Effector memory CD4-positive, alpha-beta T cell (primary cell): ENCODE measurements around the gene EFCAB8.
"Not testable (repeated sequence)": the region's sequence is repeated elsewhere in the genome, so short reads cannot be mapped to it uniquely, and the experiment has no call there.

ENCODE experiments used
- DNase-seq, 3 donors: peaks; one replicate each; pipeline ENCODE4 v3.0.0-alpha.2; 2020
- H3K27ac ChIP-seq: 2 replicates; pipeline ENCODE4 v1.7.0; 2013; ENCODE audit warnings: mild to moderate bottlenecking, low read length, moderate library complexity; ENCODE audit not compliant: insufficient read depth, poor library complexity, severe bottlenecking
- H3K27me3 ChIP-seq: replicated peaks from 2 replicates; pipeline ENCODE4 v1.7.0; 2013; ENCODE audit warnings: mild to moderate bottlenecking, low read length; ENCODE audit not compliant: insufficient read depth, control insufficient read depth, poor library complexity, severe bottlenecking
- H3K36me3 ChIP-seq: 2 replicates; pipeline ENCODE4 v1.7.0; 2013; ENCODE audit warnings: mild to moderate bottlenecking, low read length, moderate library complexity; ENCODE audit not compliant: control insufficient read depth, insufficient read depth
- H3K4me1 ChIP-seq: 2 replicates; pipeline ENCODE4 v1.7.0; 2013; ENCODE audit warnings: low read length, mild to moderate bottlenecking; ENCODE audit not compliant: control insufficient read depth, insufficient read depth, poor library complexity, severe bottlenecking
- H3K4me3 ChIP-seq: 2 replicates; pipeline ENCODE4 v1.7.0; 2013; ENCODE audit warnings: low read length, low read depth, mild to moderate bottlenecking; ENCODE audit not compliant: insufficient read depth, poor library complexity, severe bottlenecking
- H3K9me3 ChIP-seq: 2 replicates; pipeline ENCODE4 v1.7.0; 2013; ENCODE audit warnings: mild to moderate bottlenecking, low read length, moderate library complexity; ENCODE audit not compliant: control insufficient read depth

The EFCAB8 gene

GRCh38 chr20:32894026-32894483, 35.3 kb downstream of the EFCAB8 start:
- H3K4me3 ChIP-seq = no peak overlapping the region
- H3K4me1 ChIP-seq = no peaks in the 10 kb centered on the region
- no peak for DNase-seq
- no peaks in the 10 kb centered on the region for H3K9me3 ChIP-seq
- H3K27ac ChIP-seq = no peak overlapping the region
- no peaks in the 10 kb centered on the region for H3K27me3 ChIP-seq
- no peaks in the 10 kb centered on the region for H3K36me3 ChIP-seq

DNA sequence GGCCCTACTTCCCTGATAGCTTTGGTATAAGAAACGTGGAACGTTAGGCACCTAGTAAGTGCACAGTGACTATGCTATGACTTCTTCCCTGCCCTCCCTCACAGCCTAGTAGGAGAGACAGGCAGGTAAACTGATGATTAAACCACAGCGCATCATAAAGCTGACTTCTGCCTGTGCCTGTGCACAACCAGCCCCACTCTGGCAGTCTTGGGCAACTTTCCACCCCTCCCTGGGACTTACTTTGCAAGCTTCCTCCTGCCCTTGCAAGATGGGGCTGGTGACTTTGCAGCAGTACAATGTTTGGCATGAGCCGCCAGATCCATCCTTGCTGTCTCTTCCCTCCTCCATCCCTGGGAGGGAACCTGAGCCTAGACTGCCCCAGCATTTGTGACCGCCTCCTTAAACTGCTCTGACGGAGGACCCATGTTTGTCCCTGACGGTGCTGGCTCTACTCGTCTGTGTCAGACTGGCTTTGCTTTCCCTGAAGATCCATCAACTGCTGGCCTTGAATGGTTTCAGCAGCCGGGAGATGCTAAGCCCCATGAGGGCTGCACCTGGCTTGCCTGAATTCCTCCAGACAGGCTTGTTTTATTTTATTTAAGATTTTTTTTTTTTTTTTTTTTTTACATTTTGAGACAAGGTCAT, 36.1 kb downstream of the EFCAB8 start:
- no peaks in the 10 kb centered on the region for H3K4me1 ChIP-seq
- H3K36me3 ChIP-seq = no peaks in the 10 kb centered on the region
- no peak overlapping the region for H3K27ac ChIP-seq
- no peak overlapping the region for H3K4me3 ChIP-seq
- DNase-seq = no peak
- H3K27me3 ChIP-seq = no peaks in the 10 kb centered on the region
- no peaks in the 10 kb centered on the region for H3K9me3 ChIP-seq

GRCh38 chr20:32896521-32897280, 38.0 kb downstream of the EFCAB8 start:
- Histone ChIP-seq H3K4me1 (no peaks in the 10 kb centered on the region), H3K9me3 (no peaks in the 10 kb centered on the region), H3K4me3 (no peak overlapping the region), H3K27me3 (no peaks in the 10 kb centered on the region), H3K36me3 (no peaks in the 10 kb centered on the region), H3K27ac (no peak overlapping the region)
- no peak for DNase-seq

- Histone ChIP-seq H3K27me3 (no peaks in the 10 kb centered on the region), H3K4me1 (peaks cover 4% of the 10 kb centered on the region), H3K36me3 (no peaks in the 10 kb centered on the region), H3K9me3 (no peaks in the 10 kb centered on the region), H3K27ac (no peak overlapping the region), H3K4me3 (no peak overlapping the region)
- no peak for DNase-seq
These were observed 40.0 kb downstream of the EFCAB8 start for GRCh38 chr20:32898729-32899128.

DNA sequence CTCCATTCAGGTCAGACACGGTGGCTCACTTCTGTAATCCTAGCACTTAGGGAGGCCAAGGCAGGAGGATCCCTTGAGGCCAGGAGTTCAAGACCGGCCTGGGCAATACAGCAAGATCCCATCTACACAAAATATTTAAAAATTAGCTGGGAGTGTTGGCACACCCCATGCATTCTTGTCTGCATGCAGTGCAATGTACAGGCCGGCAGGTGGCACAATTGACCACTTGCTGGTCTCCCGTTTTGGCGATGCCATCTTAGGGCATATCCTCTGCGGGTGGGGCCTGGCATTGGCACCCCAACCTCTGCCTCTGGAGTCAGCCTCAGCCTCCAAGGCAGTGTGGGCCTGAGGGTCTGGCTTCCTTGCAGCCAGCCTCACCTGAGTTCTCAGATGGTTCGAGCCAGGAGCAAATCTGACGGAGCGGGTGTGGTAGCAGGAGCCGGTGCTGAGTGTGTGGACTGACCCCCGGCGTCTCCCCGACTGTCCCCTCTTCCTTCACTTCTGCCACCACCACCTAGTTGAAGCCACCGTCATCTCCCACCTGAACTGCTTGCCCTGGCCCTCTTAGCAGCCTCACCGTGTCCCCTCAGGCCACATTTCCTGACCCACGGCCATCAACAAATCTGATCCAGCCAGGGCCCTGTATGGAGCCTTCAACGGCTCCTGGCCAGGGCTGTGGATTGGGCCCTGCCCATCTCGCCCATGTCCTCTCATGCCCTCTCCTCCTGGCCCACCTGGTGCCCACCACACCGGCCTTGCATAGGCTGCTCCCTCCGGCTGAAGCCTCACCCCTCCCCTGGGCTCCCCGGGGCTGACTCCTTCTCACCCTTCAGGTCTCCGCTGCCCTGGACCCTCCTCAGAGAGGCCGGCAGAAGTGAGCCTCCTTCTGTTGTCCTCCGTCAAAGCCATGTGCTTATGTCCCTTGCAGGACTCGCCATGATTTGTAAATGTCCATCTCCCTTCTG, 44.0 kb downstream of the EFCAB8 start:
- H3K9me3 ChIP-seq = no peaks in the 10 kb centered on the region
- H3K27me3 ChIP-seq = no peaks in the 10 kb centered on the region
- H3K36me3 ChIP-seq = no peaks in the 10 kb centered on the region
- no peak overlapping the region for H3K4me3 ChIP-seq
- peaks cover 9% of the 10 kb centered on the region for H3K4me1 ChIP-seq
- H3K27ac ChIP-seq = no peak overlapping the region
- peak; percentile 37 to 62 (median 53) for DNase-seq

GRCh38 chr20:32903666-32904175, 45.0 kb downstream of the EFCAB8 start:
- Histone ChIP-seq H3K27me3 (no peaks in the 10 kb centered on the region), H3K36me3 (no peaks in the 10 kb centered on the region), H3K4me1 (peaks cover 9% of the 10 kb centered on the region), H3K27ac (no peak overlapping the region), H3K9me3 (no peaks in the 10 kb centered on the region), H3K4me3 (no peak overlapping the region)
- no peak for DNase-seq

DNA sequence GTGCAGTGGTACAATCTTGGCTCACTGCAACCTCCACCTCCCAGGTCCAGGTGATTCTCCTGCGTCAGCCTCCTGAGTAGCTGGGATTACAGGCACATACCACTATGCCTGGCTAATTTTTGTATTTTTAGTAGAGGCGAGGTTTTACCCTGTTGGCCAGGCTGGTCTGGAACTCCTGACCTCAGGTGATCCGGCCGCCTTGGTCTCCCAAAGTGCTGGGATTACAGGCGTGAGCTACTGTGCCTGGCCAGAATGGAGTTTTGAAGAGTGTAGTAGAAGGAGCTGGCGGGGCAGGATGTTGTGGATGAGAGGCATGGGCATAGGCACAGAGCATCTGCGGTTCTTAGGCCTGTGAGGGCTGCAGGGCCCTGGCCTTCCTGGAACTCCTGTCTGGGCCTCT, 46.0 kb downstream of the EFCAB8 start:
- not testable (repeated sequence) for H3K4me3 ChIP-seq, H3K27ac ChIP-seq, H3K36me3 ChIP-seq, H3K4me1 ChIP-seq, H3K27me3 ChIP-seq, DNase-seq, H3K9me3 ChIP-seq

GRCh38 chr20:32906200-32906599, 47.5 kb downstream of the EFCAB8 start:
- no peak overlapping the region for H3K4me3 ChIP-seq
- no peak for DNase-seq
- no peaks in the 10 kb centered on the region for H3K36me3 ChIP-seq
- peaks cover 9% of the 10 kb centered on the region for H3K4me1 ChIP-seq
- no peak overlapping the region for H3K27ac ChIP-seq
- no peaks in the 10 kb centered on the region for H3K27me3 ChIP-seq
- no peaks in the 10 kb centered on the region for H3K9me3 ChIP-seq

- Histone ChIP-seq H3K4me1 (peaks cover 9% of the 10 kb centered on the region), H3K36me3 (no peaks in the 10 kb centered on the region), H3K9me3 (no peaks in the 10 kb centered on the region), H3K4me3 (no peak overlapping the region), H3K27ac (no peak overlapping the region), H3K27me3 (no peaks in the 10 kb centered on the region)
- no peak for DNase-seq
These were observed 48.3 kb downstream of the EFCAB8 start for GRCh38 chr20:32906871-32907495.
